Upper lobe of left lung (tissue), 6 donors: ENCODE data around the gene CNTNAP2. TPM values are rescaled to one million over a fixed set of nuclear protein-coding genes. Genes with fewer than 3 reads are reported as not detected.

Experiments
- ATAC-seq, 2 donors: fragments of 200-7000 bp; cut with Tn5 transposase; one replicate each; pipeline ENCODE4 v1.9.1; 2022; ENCODE audit warnings: mild to moderate bottlenecking in 2 of 2, moderate library complexity in 2 of 2; ENCODE audit not compliant: low FRiP score in 2 of 2
- DNase-seq, 2 donors: peaks; one replicate each; pipeline ENCODE4 v3.0.0-alpha.2; 2019 to 2020
- H3K27ac ChIP-seq, 4 donors: fragments of 200-600 bp; sonication (generic); one replicate each; pipeline ENCODE4 v1.5.1; 2016 to 2019
- H3K27me3 ChIP-seq, 4 donors: fragments of 200-600 bp; sonication (generic); one replicate each; pipeline ENCODE4 v1.5.1; 2017 to 2019
- H3K36me3 ChIP-seq, 4 donors: fragments of 200-600 bp; sonication (generic); one replicate each; pipeline ENCODE4 v1.5.1; 2016 to 2019
- H3K4me1 ChIP-seq, 4 donors: fragments of 200-600 bp; sonication (generic); one replicate each; pipeline ENCODE4 v1.5.1; 2018 to 2019
- H3K4me3 ChIP-seq, 4 donors: fragments of 200-600 bp; sonication (generic); one replicate each; pipeline ENCODE4 v1.5.1; 2017 to 2019; ENCODE audit warnings: mild to moderate bottlenecking in 2 of 4, moderate library complexity in 1 of 4
- H3K9me3 ChIP-seq, 4 donors: fragments of 200-600 bp; sonication (generic); one replicate each; pipeline ENCODE4 v1.5.1; 2018 to 2019
- EP300 ChIP-seq, 4 donors: sonication (generic); formaldehyde crosslinking; IDR thresholded peaks; one replicate each; pipeline ENCODE4 v1.5.1; 2017; ENCODE audit warnings: antibody characterized with exemption in 4 of 4, control low read depth in 2 of 4
- POLR2A ChIP-seq, 4 donors: fragments of 450-650 bp; IDR thresholded peaks; one replicate each; pipeline ENCODE4 v1.5.1; 2016 to 2017; ENCODE audit warnings: antibody characterized with exemption in 4 of 4, mild to moderate bottlenecking in 2 of 4
- POLR2AphosphoS5 ChIP-seq, 2 donors: sonication (generic); formaldehyde crosslinking; IDR thresholded peaks; one replicate each; pipeline ENCODE4 v1.5.1; 2017; ENCODE audit warnings: antibody characterized with exemption in 2 of 2
- WGBS, 2 donors: methylation state at CpG; one replicate each; pipeline ENCODE4 v1.1.5; 2017 to 2018; 5-methylcytosine and 5-hydroxymethylcytosine counted together
- total RNA-seq, 6 donors: library from RNA; depleted of rRNA in 4 of 6; stranded (reverse); fragments of >200 nt in 4 of 6; gene quantifications; one replicate each; pipeline versions ENCODE4 v1.1.0 to v1.2.1, GENCODE V29; 2016 to 2021
- TF ChIP-seq, protein P1 (sequence below), 6 experiments: fragments of 450-650 bp in 4 of 6; fragments of 200-600 bp in 2 of 6; sonication (generic) in 2 of 6; IDR thresholded peaks; one replicate each; pipeline ENCODE4 v1.5.1; 2016 to 2019; ENCODE audit warnings: antibody characterized with exemption in 6 of 6
- donor health status: DM: no; HTN: no; CAD: no; lungs with moderate emphysema.
- donor health status: DM: no; HTN: yes; CAD: no; lungs with severe emphysema.

Gene CNTNAP2
- total RNA-seq, 6 donors from 2014 or later = 0.06 to 1.0 (median 0.37) TPM

DNA sequence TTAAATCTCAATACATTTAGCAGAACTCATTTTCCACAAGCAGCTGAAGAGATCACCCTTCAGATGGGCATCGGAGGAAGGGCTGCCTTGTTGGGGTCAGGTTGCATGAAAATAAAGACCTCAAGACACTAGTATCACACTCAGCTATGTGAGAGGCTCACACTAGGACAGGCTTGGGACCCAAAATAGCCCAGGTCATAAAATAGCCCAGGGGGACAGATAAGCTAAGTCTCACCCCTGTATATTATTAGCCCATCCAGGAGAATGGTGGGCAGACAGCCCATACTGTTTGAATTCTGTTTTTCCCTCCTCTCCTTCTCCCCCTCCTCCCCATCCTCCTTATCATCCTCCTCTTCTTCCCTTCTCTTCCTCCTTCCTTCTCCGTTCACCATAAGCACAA lies 2058.9 kb downstream of the CNTNAP2 start:
- H3K9me3 ChIP-seq = no peaks in the 10 kb centered on the region
- ATAC-seq (no peak), DNase-seq (no peak)
- no peaks in the 10 kb centered on the region for H3K36me3 ChIP-seq
- no peak overlapping the region for H3K4me3 ChIP-seq
- H3K27me3 ChIP-seq = no peaks in the 10 kb centered on the region
- H3K27ac ChIP-seq = no peak overlapping the region
- no peaks in the 10 kb centered on the region for H3K4me1 ChIP-seq
- TF ChIP-seq POLR2A (IDR thresholded peaks at IDR 0.05) (no peak), POLR2AphosphoS5 (IDR thresholded peaks at IDR 0.05) (no peak), EP300 (IDR thresholded peaks at IDR 0.05) (no peak)
- TF ChIP-seq, protein P1, sequence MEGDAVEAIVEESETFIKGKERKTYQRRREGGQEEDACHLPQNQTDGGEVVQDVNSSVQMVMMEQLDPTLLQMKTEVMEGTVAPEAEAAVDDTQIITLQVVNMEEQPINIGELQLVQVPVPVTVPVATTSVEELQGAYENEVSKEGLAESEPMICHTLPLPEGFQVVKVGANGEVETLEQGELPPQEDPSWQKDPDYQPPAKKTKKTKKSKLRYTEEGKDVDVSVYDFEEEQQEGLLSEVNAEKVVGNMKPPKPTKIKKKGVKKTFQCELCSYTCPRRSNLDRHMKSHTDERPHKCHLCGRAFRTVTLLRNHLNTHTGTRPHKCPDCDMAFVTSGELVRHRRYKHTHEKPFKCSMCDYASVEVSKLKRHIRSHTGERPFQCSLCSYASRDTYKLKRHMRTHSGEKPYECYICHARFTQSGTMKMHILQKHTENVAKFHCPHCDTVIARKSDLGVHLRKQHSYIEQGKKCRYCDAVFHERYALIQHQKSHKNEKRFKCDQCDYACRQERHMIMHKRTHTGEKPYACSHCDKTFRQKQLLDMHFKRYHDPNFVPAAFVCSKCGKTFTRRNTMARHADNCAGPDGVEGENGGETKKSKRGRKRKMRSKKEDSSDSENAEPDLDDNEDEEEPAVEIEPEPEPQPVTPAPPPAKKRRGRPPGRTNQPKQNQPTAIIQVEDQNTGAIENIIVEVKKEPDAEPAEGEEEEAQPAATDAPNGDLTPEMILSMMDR (IDR thresholded peaks at IDR 0.05) = no peak
- 85 to 92% methylated on average over 2 of the region's 2 CpGs for WGBS, 2 donors

DNA sequence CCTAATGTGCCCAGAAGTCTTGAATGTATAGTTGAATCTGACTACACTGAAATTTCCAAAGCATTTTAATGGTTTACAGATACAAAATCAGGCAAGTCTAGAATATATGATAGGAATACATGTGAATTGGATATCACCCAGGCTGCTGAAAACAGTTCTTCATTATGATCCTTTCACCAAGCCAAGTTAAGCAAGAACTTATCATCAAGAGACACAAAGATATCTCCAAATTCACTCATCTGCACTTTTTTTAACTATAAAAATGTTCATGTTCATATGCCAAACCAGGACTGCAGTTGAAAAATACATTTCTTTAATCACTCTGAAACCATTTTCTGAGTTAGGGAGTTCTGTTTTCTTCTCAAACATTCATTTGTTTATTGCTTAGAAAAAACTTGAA lies 2061.4 kb downstream of the CNTNAP2 start:
- no peak for DNase-seq
- Histone ChIP-seq H3K4me3 (no peak overlapping the region), H3K27ac (no peak overlapping the region), H3K27me3 (no peaks in the 10 kb centered on the region), H3K36me3 (no peaks in the 10 kb centered on the region), H3K9me3 (no peaks in the 10 kb centered on the region), H3K4me1 (no peaks in the 10 kb centered on the region)
- no peak for ATAC-seq
- TF ChIP-seq POLR2A (IDR thresholded peaks at IDR 0.05) = no peak
- TF ChIP-seq, protein P1 (IDR thresholded peaks at IDR 0.05) = no peak
- no peak for TF ChIP-seq POLR2AphosphoS5 (IDR thresholded peaks at IDR 0.05)
- TF ChIP-seq EP300 (IDR thresholded peaks at IDR 0.05) = no peak

DNA sequence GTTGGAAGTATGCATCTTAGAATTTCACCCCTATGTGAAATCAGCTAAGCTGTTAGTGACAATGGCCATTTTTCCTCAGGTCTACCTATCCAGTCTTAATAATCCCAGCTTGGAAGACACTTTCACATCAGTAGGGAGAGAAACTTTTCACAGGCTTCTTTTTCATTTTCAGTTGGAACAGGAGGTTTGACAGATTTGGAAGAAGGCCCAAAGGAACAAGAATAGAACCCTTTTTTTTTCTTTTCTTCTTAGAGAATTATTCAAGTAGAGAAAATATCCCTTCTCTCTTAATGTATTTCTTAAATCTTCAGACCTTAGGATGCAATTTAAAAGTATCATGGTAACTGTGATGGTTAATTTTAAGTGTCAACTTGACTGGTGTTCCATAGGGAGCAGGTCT lies 2063.5 kb downstream of the CNTNAP2 start:
- Histone ChIP-seq H3K27ac (no peak overlapping the region), H3K36me3 (no peaks in the 10 kb centered on the region), H3K9me3 (no peaks in the 10 kb centered on the region), H3K4me3 (no peak overlapping the region), H3K4me1 (no peaks in the 10 kb centered on the region), H3K27me3 (no peaks in the 10 kb centered on the region)
- TF ChIP-seq POLR2AphosphoS5 (IDR thresholded peaks at IDR 0.05) (no peak), EP300 (IDR thresholded peaks at IDR 0.05) (no peak), POLR2A (IDR thresholded peaks at IDR 0.05) (no peak)
- TF ChIP-seq, protein P1 (IDR thresholded peaks at IDR 0.05) = no peak
- ATAC-seq (no peak), DNase-seq (no peak)

DNA sequence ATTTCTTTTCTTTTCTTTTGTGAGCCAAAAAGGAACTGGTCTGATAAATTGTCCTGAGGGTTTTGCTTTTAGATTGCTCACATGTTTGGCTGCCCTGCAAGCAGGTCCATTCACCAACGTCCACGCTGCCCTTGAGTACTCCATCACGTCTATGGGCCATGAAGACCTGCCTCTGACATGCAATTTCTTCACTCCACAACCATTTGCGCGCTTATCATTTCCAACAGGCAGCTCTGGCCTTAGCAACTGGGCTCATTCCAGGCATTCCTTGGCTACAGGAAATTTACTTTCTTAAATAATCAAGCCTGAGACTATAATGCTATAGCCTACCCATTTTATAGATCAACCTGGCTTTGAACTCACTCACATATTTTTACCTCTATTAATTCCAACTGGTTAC lies 2065.7 kb downstream of the CNTNAP2 start:
- no peak overlapping the region for H3K27ac ChIP-seq
- TF ChIP-seq EP300 (IDR thresholded peaks at IDR 0.05) (no peak), POLR2A (IDR thresholded peaks at IDR 0.05) (no peak), POLR2AphosphoS5 (IDR thresholded peaks at IDR 0.05) (no peak)
- TF ChIP-seq, protein P1 (IDR thresholded peaks at IDR 0.05) = no peak
- no peak for ATAC-seq
- H3K36me3 ChIP-seq = no peaks in the 10 kb centered on the region
- H3K4me1 ChIP-seq = no peaks in the 10 kb centered on the region
- H3K9me3 ChIP-seq = no peaks in the 10 kb centered on the region
- DNase-seq = no peak
- WGBS, 2 donors = 44 to 54% methylated on average over 5 of the region's 5 CpGs
- no peak overlapping the region for H3K4me3 ChIP-seq
- no peaks in the 10 kb centered on the region for H3K27me3 ChIP-seq

DNA sequence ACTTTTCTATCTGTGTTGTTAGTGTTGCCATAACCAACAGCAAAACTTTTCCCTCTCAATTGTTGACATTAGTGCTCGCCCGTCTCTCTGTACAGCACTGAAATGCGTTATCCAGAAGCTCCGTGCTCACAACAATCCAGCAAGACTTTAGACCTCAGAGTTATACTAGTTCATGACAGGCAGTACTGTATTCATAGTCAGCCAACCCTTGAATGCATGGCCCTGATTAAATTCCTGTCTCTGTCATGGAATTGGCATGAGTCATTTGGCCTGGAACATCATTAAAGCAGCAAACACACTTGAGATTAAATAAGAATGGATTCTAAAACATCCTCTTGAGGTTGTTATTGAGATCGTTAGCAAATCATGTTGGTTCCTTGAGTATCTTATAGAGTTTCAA lies 2068.4 kb downstream of the CNTNAP2 start:
- no peaks in the 10 kb centered on the region for H3K36me3 ChIP-seq
- WGBS, 2 donors = 53 to 58% methylated on average over 5 of the region's 5 CpGs
- TF ChIP-seq, protein P1 (IDR thresholded peaks at IDR 0.05) = no peak
- TF ChIP-seq POLR2AphosphoS5 (IDR thresholded peaks at IDR 0.05) (no peak), POLR2A (IDR thresholded peaks at IDR 0.05) (no peak), EP300 (IDR thresholded peaks at IDR 0.05) (no peak)
- no peaks in the 10 kb centered on the region for H3K4me1 ChIP-seq
- DNase-seq (no peak), ATAC-seq (peak in 1 of 2 donors; percentile 34)
- H3K4me3 ChIP-seq = no peak overlapping the region
- H3K27ac ChIP-seq = no peak overlapping the region
- H3K27me3 ChIP-seq = no peaks in the 10 kb centered on the region
- H3K9me3 ChIP-seq = no peaks in the 10 kb centered on the region
